HEK293T (cell line): ENCODE data around the gene CADM4.

ENCODE experiments used
- BHLHE40 ChIP-seq: fragments of 450-650 bp; IDR thresholded peaks from 2 replicates; pipeline ENCODE4 v1.6.1; 2016; ENCODE audit warnings: mild to moderate bottlenecking, moderate library complexity, borderline replicate concordance
- FOXK2 ChIP-seq: fragments of 450-650 bp; IDR thresholded peaks from 2 replicates; pipeline ENCODE4 v1.6.1; 2016; ENCODE audit warnings: mild to moderate bottlenecking
- FOXM1 ChIP-seq: fragments of 450-650 bp; IDR thresholded peaks from 2 replicates; pipeline ENCODE4 v1.6.1; 2017; ENCODE audit warnings: mild to moderate bottlenecking, borderline replicate concordance

DNA sequence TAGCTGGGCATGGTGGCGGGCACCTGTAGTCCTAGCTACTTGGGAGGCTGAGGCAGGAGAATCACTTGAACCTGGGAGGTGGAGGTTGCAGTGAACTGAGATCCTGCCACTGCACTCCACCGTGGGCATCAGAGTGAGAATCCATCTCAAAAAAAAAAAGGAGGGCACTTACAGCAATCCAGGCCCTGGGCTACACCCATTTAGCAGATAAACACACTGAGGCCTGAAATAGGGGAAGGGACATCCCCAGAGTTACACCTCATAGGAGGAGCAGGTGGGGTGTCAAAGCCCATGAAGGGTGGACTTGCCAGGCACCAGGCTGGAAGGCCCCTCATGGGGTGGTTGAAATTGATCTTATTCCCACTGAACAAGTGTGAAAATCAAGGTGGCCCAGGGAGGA lies 44.3 kb upstream of the CADM4 start:
- TF ChIP-seq BHLHE40: no peak
- no peak for TF ChIP-seq FOXK2
- TF ChIP-seq FOXM1: no peak
